Measurements from ENCODE around the gene GRHL3. TPM values are rescaled to one million over a fixed set of nuclear protein-coding genes. Genes with fewer than 3 reads are reported as not detected.

GRHL3 gene
- total and polyA plus RNA-seq, 5 donors from 2014 or later = not detected

- H3K4me1 ChIP-seq (ENCODE audit: control insufficient read depth, insufficient read depth, low read length, poor library complexity, severe bottlenecking) = no peaks in the 10 kb centered on the region
- Mint-ChIP-seq H3K36me3 (peaks cover 17% of the 10 kb centered on the region), H3K4me1 (peaks cover 0 to 5% (median 0%) of the 10 kb centered on the region in 4 donors), H3K27ac (no peak overlapping the region), H3K9me3 (no peaks in the 10 kb centered on the region), H3K27me3 (no peaks in the 10 kb centered on the region), H3K4me3 (no peak overlapping the region)
- no peak overlapping the region for H3K27ac ChIP-seq (ENCODE audit: insufficient read depth, low read length, poor library complexity, severe bottlenecking)
- no peaks in the 10 kb centered on the region for H3K27me3 ChIP-seq (ENCODE audit: control insufficient read depth, insufficient read depth, low read length)
- no peak overlapping the region for H3K4me3 ChIP-seq (ENCODE audit: low read depth, low read length)
- no peaks in the 10 kb centered on the region for H3K36me3 ChIP-seq (ENCODE audit: control insufficient read depth, insufficient read depth, low read length)
- ATAC-seq (ENCODE audit: low read depth in 2 of 2) (no peak), DNase-seq (no peak)
- no peaks in the 10 kb centered on the region for H3K9me3 ChIP-seq (ENCODE audit: control insufficient read depth in 2 of 2, low read length in 2 of 2)
These were observed 50.6 kb downstream of the GRHL3 start for GRCh38 chr1:24369801-24370200.

- DNase-seq = peak in 1 of 3 donors; percentile 29
- H3K4me3 Mint-ChIP-seq = no peak overlapping the region
- Histone ChIP-seq H3K27me3 (ENCODE audit: control insufficient read depth, insufficient read depth, low read length) (no peaks in the 10 kb centered on the region), H3K4me3 (ENCODE audit: low read depth, low read length) (no peak overlapping the region), H3K4me1 (ENCODE audit: control insufficient read depth, insufficient read depth, low read length, poor library complexity, severe bottlenecking) (no peaks in the 10 kb centered on the region), H3K36me3 (ENCODE audit: control insufficient read depth, insufficient read depth, low read length) (no peaks in the 10 kb centered on the region), H3K9me3 (ENCODE audit: control insufficient read depth in 2 of 2, low read length in 2 of 2) (no peaks in the 10 kb centered on the region), H3K27ac (ENCODE audit: insufficient read depth, low read length, poor library complexity, severe bottlenecking) (no peak overlapping the region)
- peaks cover 21% of the 10 kb centered on the region for H3K36me3 Mint-ChIP-seq
- no peak overlapping the region for H3K27ac Mint-ChIP-seq
- no peaks in the 10 kb centered on the region for H3K9me3 Mint-ChIP-seq
- H3K4me1 Mint-ChIP-seq = no peaks in the 10 kb centered on the region
- peak; percentile 20 to 39 for ATAC-seq (ENCODE audit: low read depth in 2 of 2)
- H3K27me3 Mint-ChIP-seq = no peaks in the 10 kb centered on the region
These were observed 53.9 kb downstream of the GRHL3 start for GRCh38 chr1:24373044-24373443.

GRCh38 chr1:24373710-24374109, 54.6 kb downstream of the GRHL3 start:
- no peak overlapping the region for H3K4me3 ChIP-seq (ENCODE audit: low read depth, low read length)
- Mint-ChIP-seq H3K4me1 (no peaks in the 10 kb centered on the region), H3K27me3 (no peaks in the 10 kb centered on the region), H3K4me3 (no peak overlapping the region), H3K36me3 (peaks cover 22% of the 10 kb centered on the region), H3K9me3 (no peaks in the 10 kb centered on the region), H3K27ac (peak overlapping the region in 1 of 3 donors; percentile 18)
- no peaks in the 10 kb centered on the region for H3K27me3 ChIP-seq (ENCODE audit: control insufficient read depth, insufficient read depth, low read length)
- no peaks in the 10 kb centered on the region for H3K36me3 ChIP-seq (ENCODE audit: control insufficient read depth, insufficient read depth, low read length)
- no peaks in the 10 kb centered on the region for H3K4me1 ChIP-seq (ENCODE audit: control insufficient read depth, insufficient read depth, low read length, poor library complexity, severe bottlenecking)
- no peak for ATAC-seq (ENCODE audit: low read depth in 2 of 2)
- DNase-seq = no peak
- no peaks in the 10 kb centered on the region for H3K9me3 ChIP-seq (ENCODE audit: control insufficient read depth in 2 of 2, low read length in 2 of 2)
- no peak overlapping the region for H3K27ac ChIP-seq (ENCODE audit: insufficient read depth, low read length, poor library complexity, severe bottlenecking)

GRCh38 chr1:24374891-24375786, 56.0 kb downstream of the GRHL3 start:
- no peaks in the 10 kb centered on the region for H3K9me3 ChIP-seq (ENCODE audit: control insufficient read depth in 2 of 2, low read length in 2 of 2)
- no peaks in the 10 kb centered on the region for H3K4me1 ChIP-seq (ENCODE audit: control insufficient read depth, insufficient read depth, low read length, poor library complexity, severe bottlenecking)
- Mint-ChIP-seq H3K36me3 (peaks cover 30% of the 10 kb centered on the region), H3K4me3 (no peak overlapping the region), H3K27me3 (no peaks in the 10 kb centered on the region), H3K9me3 (no peaks in the 10 kb centered on the region), H3K27ac (no peak overlapping the region), H3K4me1 (no peaks in the 10 kb centered on the region)
- DNase-seq (no peak), ATAC-seq (ENCODE audit: low read depth in 2 of 2) (no peak)
- H3K36me3 ChIP-seq (ENCODE audit: control insufficient read depth, insufficient read depth, low read length) = peaks cover 5% of the 10 kb centered on the region
- no peak overlapping the region for H3K27ac ChIP-seq (ENCODE audit: insufficient read depth, low read length, poor library complexity, severe bottlenecking)
- H3K27me3 ChIP-seq (ENCODE audit: control insufficient read depth, insufficient read depth, low read length) = no peaks in the 10 kb centered on the region
- H3K4me3 ChIP-seq (ENCODE audit: low read depth, low read length) = no peak overlapping the region

GRCh38 chr1:24379733-24380315, 60.7 kb downstream of the GRHL3 start:
- H3K27me3 ChIP-seq (ENCODE audit: control insufficient read depth, insufficient read depth, low read length) = no peaks in the 10 kb centered on the region
- H3K27ac ChIP-seq (ENCODE audit: insufficient read depth, low read length, poor library complexity, severe bottlenecking) = no peak overlapping the region
- peaks cover 5% of the 10 kb centered on the region for H3K4me1 ChIP-seq (ENCODE audit: control insufficient read depth, insufficient read depth, low read length, poor library complexity, severe bottlenecking)
- no peak overlapping the region for H3K4me3 ChIP-seq (ENCODE audit: low read depth, low read length)
- H3K36me3 Mint-ChIP-seq = peaks cover 22% of the 10 kb centered on the region
- H3K36me3 ChIP-seq (ENCODE audit: control insufficient read depth, insufficient read depth, low read length) = peaks cover 5% of the 10 kb centered on the region
- H3K9me3 Mint-ChIP-seq = no peaks in the 10 kb centered on the region
- DNase-seq (no peak), ATAC-seq (ENCODE audit: low read depth in 2 of 2) (no peak)
- H3K27me3 Mint-ChIP-seq = no peaks in the 10 kb centered on the region
- no peak overlapping the region for H3K27ac Mint-ChIP-seq
- peaks cover 6 to 18% (median 8%) of the 10 kb centered on the region in 4 donors for H3K4me1 Mint-ChIP-seq
- H3K4me3 Mint-ChIP-seq = no peak overlapping the region
- H3K9me3 ChIP-seq (ENCODE audit: control insufficient read depth in 2 of 2, low read length in 2 of 2) = no peaks in the 10 kb centered on the region

- Mint-ChIP-seq H3K4me3 (no peak overlapping the region), H3K27me3 (no peaks in the 10 kb centered on the region), H3K36me3 (peaks cover 20% of the 10 kb centered on the region), H3K4me1 (peaks cover 11 to 25% (median 14%) of the 10 kb centered on the region in 4 donors), H3K9me3 (no peaks in the 10 kb centered on the region), H3K27ac (no peak overlapping the region)
- Histone ChIP-seq H3K27ac (ENCODE audit: insufficient read depth, low read length, poor library complexity, severe bottlenecking) (no peak overlapping the region), H3K4me3 (ENCODE audit: low read depth, low read length) (no peak overlapping the region), H3K4me1 (ENCODE audit: control insufficient read depth, insufficient read depth, low read length, poor library complexity, severe bottlenecking) (peaks cover 12% of the 10 kb centered on the region), H3K9me3 (ENCODE audit: control insufficient read depth in 2 of 2, low read length in 2 of 2) (no peaks in the 10 kb centered on the region), H3K27me3 (ENCODE audit: control insufficient read depth, insufficient read depth, low read length) (no peaks in the 10 kb centered on the region), H3K36me3 (ENCODE audit: control insufficient read depth, insufficient read depth, low read length) (peaks cover 5% of the 10 kb centered on the region)
- DNase-seq (no peak), ATAC-seq (ENCODE audit: low read depth in 2 of 2) (no peak)
These were observed 61.4 kb downstream of the GRHL3 start for GRCh38 chr1:24380508-24380907.

- Histone ChIP-seq H3K27ac (ENCODE audit: insufficient read depth, low read length, poor library complexity, severe bottlenecking) (no peak overlapping the region), H3K27me3 (ENCODE audit: control insufficient read depth, insufficient read depth, low read length) (no peaks in the 10 kb centered on the region), H3K4me1 (ENCODE audit: control insufficient read depth, insufficient read depth, low read length, poor library complexity, severe bottlenecking) (peaks cover 18% of the 10 kb centered on the region), H3K4me3 (ENCODE audit: low read depth, low read length) (no peak overlapping the region), H3K9me3 (ENCODE audit: control insufficient read depth in 2 of 2, low read length in 2 of 2) (no peaks in the 10 kb centered on the region), H3K36me3 (ENCODE audit: control insufficient read depth, insufficient read depth, low read length) (peaks cover 5% of the 10 kb centered on the region)
- H3K36me3 Mint-ChIP-seq = peaks cover 20% of the 10 kb centered on the region
- no peak for ATAC-seq (ENCODE audit: low read depth in 2 of 2)
- no peaks in the 10 kb centered on the region for H3K9me3 Mint-ChIP-seq
- no peak for DNase-seq
- H3K27ac Mint-ChIP-seq = peak overlapping the region in 1 of 3 donors; percentile 33
- no peak overlapping the region for H3K4me3 Mint-ChIP-seq
- H3K27me3 Mint-ChIP-seq = no peaks in the 10 kb centered on the region
- peaks cover 11 to 29% (median 16%) of the 10 kb centered on the region in 4 donors for H3K4me1 Mint-ChIP-seq
These were observed 62.1 kb downstream of the GRHL3 start for GRCh38 chr1:24381256-24381655.

Measured in CD4-positive, CD25-positive, alpha-beta regulatory T cell (primary cell).